Fibroblast of skin of right biceps (primary cell): ENCODE measurements around the gene CHRNA4.
A peak's percentile ranks its signal among the peaks of the same experiment; 100 is the strongest.

Experiments used
- DNase-seq: peaks from one replicate; pipeline ENCODE4 v3.0.0-alpha.2; 2013

Gene CHRNA4

GRCh38 chr20:63318391-63319163, 42.6 kb downstream of the CHRNA4 start:
- no peak for DNase-seq

- DNase-seq, result no peak
Measured at GRCh38 chr20:63317601-63318291, 43.4 kb downstream of the CHRNA4 start.

- no peak for DNase-seq
Measured at GRCh38 chr20:63317061-63317460, 44.1 kb downstream of the CHRNA4 start.

- no peak for DNase-seq
Measured at GRCh38 chr20:63316502-63316921, 44.6 kb downstream of the CHRNA4 start.

GRCh38 chr20:63315731-63316491, 45.2 kb downstream of the CHRNA4 start:
- DNase-seq, result no peak

GRCh38 chr20:63315240-63315689, 45.9 kb downstream of the CHRNA4 start:
- no peak for DNase-seq

GRCh38 chr20:63314566-63315239, 46.4 kb downstream of the CHRNA4 start:
- no peak for DNase-seq

GRCh38 chr20:63314015-63314471, 47.1 kb downstream of the CHRNA4 start:
- DNase-seq, result no peak

- no peak for DNase-seq
Measured at GRCh38 chr20:63313349-63314014, 47.7 kb downstream of the CHRNA4 start.

GRCh38 chr20:63312690-63313348, 48.3 kb downstream of the CHRNA4 start:
- DNase-seq, result no peak

- DNase-seq, result no peak
Measured at GRCh38 chr20:63312273-63312672, 48.9 kb downstream of the CHRNA4 start.

- no peak for DNase-seq
Measured at GRCh38 chr20:63311833-63312243, 49.3 kb downstream of the CHRNA4 start.

GRCh38 chr20:63311186-63311832, 49.8 kb downstream of the CHRNA4 start:
- DNase-seq, result no peak

GRCh38 chr20:63310265-63310991, 50.7 kb downstream of the CHRNA4 start:
- peak; percentile 16 for DNase-seq

- no peak for DNase-seq
Measured at GRCh38 chr20:63309261-63310071, 51.7 kb downstream of the CHRNA4 start.

- DNase-seq, result no peak
Measured at GRCh38 chr20:63308218-63308911, 52.8 kb downstream of the CHRNA4 start.

- no peak for DNase-seq
Measured at GRCh38 chr20:63307538-63308217, 53.5 kb downstream of the CHRNA4 start.
